ENCODE results near the gene EFNA3.
"Not testable (repeated sequence)": the region's sequence is repeated elsewhere in the genome, so short reads cannot be mapped to it uniquely, and the experiment has no call there.

DNA sequence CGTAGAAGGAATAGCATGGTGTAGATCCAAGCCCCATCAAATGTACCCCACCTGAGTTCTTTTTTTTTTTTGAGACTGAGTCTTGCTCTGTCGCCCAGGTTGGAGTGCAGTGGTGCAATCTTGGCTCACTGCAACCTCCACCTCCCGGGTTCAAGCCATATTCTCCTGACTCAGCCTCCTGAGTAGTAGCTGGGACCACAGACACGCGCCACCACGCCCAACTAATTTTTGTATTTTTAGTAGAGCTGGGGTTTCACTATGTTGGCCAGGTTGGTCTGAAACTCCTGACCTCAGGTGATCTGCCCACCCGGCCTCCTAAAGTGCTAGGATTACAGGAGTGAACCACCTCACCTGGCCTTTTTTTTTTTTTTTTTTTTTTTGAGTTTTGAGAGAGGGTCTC lies 39.5 kb downstream of the EFNA3 start:
- not testable (repeated sequence) for TF ChIP-seq POLR2AphosphoS5, EP300 (IDR thresholded peaks at IDR 0.05)

Data from suprapubic skin (tissue), 4 donors.